Lung (tissue), 12 donors: Measurements from ENCODE around the gene PSMD13. TPM values are rescaled to one million over a fixed set of nuclear protein-coding genes. Genes with fewer than 3 reads are reported as not detected.
"Not testable (repeated sequence)": the region's sequence is repeated elsewhere in the genome, so short reads cannot be mapped to it uniquely, and the experiment has no call there.

ENCODE experiments used
- ATAC-seq: fragments of 200-7000 bp; cut with Tn5 transposase; one replicate; pipeline ENCODE4 v1.9.1; 2020; ENCODE audit warnings: moderate number of reproducible peaks; ENCODE audit not compliant: insufficient read depth, low FRiP score
- DNase-seq, 3 donors: peaks; one replicate each; pipeline ENCODE4 v3.0.0-alpha.2; 2013 to 2017
- H3K27ac ChIP-seq, 2 donors: one replicate each; pipeline ENCODE4 v1.5.1; 2013; ENCODE audit warnings: mild to moderate bottlenecking in 2 of 2, moderate library complexity in 2 of 2, control low read depth in 1 of 2, inconsistent platforms in 1 of 2, low read depth in 1 of 2, low read length in 1 of 2
- H3K27me3 ChIP-seq, 3 donors: one replicate each; pipeline ENCODE4 v1.5.1; 2013; ENCODE audit warnings: low read length in 2 of 3; ENCODE audit not compliant: control insufficient read depth in 3 of 3, insufficient read depth in 3 of 3
- H3K36me3 ChIP-seq, 4 donors: one replicate each; pipeline ENCODE4 v1.5.1; 2013; ENCODE audit warnings: low read length in 4 of 4, mild to moderate bottlenecking in 1 of 4, moderate library complexity in 1 of 4; ENCODE audit not compliant: control insufficient read depth in 4 of 4, insufficient read depth in 4 of 4
- H3K4me1 ChIP-seq, 5 donors: one replicate each; pipeline ENCODE4 v1.5.1; 2013; ENCODE audit warnings: low read length in 5 of 5, mild to moderate bottlenecking in 2 of 5, moderate library complexity in 1 of 5; ENCODE audit not compliant: control insufficient read depth in 5 of 5, insufficient read depth in 5 of 5
- H3K4me3 ChIP-seq: one replicate; pipeline ENCODE4 v1.5.1; 2013; ENCODE audit warnings: mild to moderate bottlenecking, control low read depth, moderate library complexity
- H3K9ac ChIP-seq, 2 donors: one replicate each; pipeline ENCODE4 v1.5.1; 2013; ENCODE audit warnings: low read length in 2 of 2, control low read depth in 1 of 2; ENCODE audit not compliant: insufficient read depth in 1 of 2
- H3K9me3 ChIP-seq, 4 donors: one replicate each; pipeline ENCODE4 v1.5.1; 2013; ENCODE audit warnings: low read length in 3 of 4, mild to moderate bottlenecking in 1 of 4, moderate library complexity in 1 of 4; ENCODE audit not compliant: control insufficient read depth in 4 of 4, insufficient read depth in 3 of 4
- CTCF ChIP-seq: IDR thresholded peaks from 2 replicates; pipeline ENCODE4 v1.5.1; 2012; ENCODE audit warnings: mild to moderate bottlenecking; ENCODE audit errors: control extremely low read depth, extremely low read depth
- WGBS, 2 donors: extraction: QIAGEN DNeasy Blood & Tissue Kit; methylation state at CpG; one replicate each; pipeline ENCODE4 v1.1.7; 2013; 5-methylcytosine and 5-hydroxymethylcytosine counted together
- polyA plus RNA-seq, 2 donors: library from polyadenylated mRNA; stranded (reverse); fragments of 200-250 nt; gene quantifications; one replicate each; pipeline ENCODE4 v1.2.1, GENCODE V29; 2013
- total RNA-seq, 2 donors: library from RNA; depleted of rRNA in 1 of 2; stranded (reverse); fragments of >200 nt in 1 of 2; gene quantifications; one replicate each; pipeline ENCODE4 v1.2.1, GENCODE V29; 2014 to 2021
- donor health status: control.
- donor health status: control.
- donor health status: Bipolar disorder and iron deficiency.
- donor health status: healthy.
- donor health status: DM: yes; HTN: yes; CAD: no.

Gene PSMD13
- total and polyA plus RNA-seq, 4 donors, result 75.2 to 184 (median 145) TPM

- H3K9ac ChIP-seq, H3K9me3 ChIP-seq, H3K4me1 ChIP-seq, H3K4me3 ChIP-seq, H3K36me3 ChIP-seq, H3K27me3 ChIP-seq, ATAC-seq, DNase-seq, H3K27ac ChIP-seq: not testable (repeated sequence)
- 75 to 84% methylated on average over 5 to 6 of the region's 11 CpGs for WGBS, 2 donors
Measured at GRCh38 chr11:192674-193128, 44.1 kb upstream of the PSMD13 start, which contains the start of gene SCGB1C1. Gene SCGB1C1, plus strand, starts transcription at chr11:193078. Its CDS starts 22 bp downstream, at chr11:193100.

- not testable (repeated sequence) for H3K4me1 ChIP-seq, H3K4me3 ChIP-seq, DNase-seq, H3K9me3 ChIP-seq, H3K9ac ChIP-seq, H3K27me3 ChIP-seq, H3K36me3 ChIP-seq, H3K27ac ChIP-seq, ATAC-seq
- WGBS, 2 donors, result 71 to 86% methylated on average over 4 to 5 of the region's 5 CpGs
Measured at GRCh38 chr11:193481-193880, 43.3 kb upstream of the PSMD13 start.

- Histone ChIP-seq H3K4me3 (no peak overlapping the region), H3K36me3 (peaks cover 0 to 6% (median 2%) of the 10 kb centered on the region in 4 donors), H3K9ac (no peak overlapping the region), H3K27ac (no peak overlapping the region), H3K4me1 (no peaks in the 10 kb centered on the region), H3K9me3 (no peaks in the 10 kb centered on the region), H3K27me3 (no peaks in the 10 kb centered on the region)
- WGBS, 2 donors, result 87 to 88% methylated on average over 23 of the region's 23 CpGs
- no peak for DNase-seq
- no peak for TF ChIP-seq CTCF
- no peak for ATAC-seq
Measured at GRCh38 chr11:196786-197731, 39.7 kb upstream of the PSMD13 start.

- no peak overlapping the region for H3K9ac ChIP-seq
- H3K27ac ChIP-seq, result no peak overlapping the region
- peaks cover 0 to 6% (median 2%) of the 10 kb centered on the region in 4 donors for H3K36me3 ChIP-seq
- no peak for TF ChIP-seq CTCF
- H3K27me3 ChIP-seq, result no peaks in the 10 kb centered on the region
- H3K4me1 ChIP-seq, result no peaks in the 10 kb centered on the region
- H3K4me3 ChIP-seq, result no peak overlapping the region
- ATAC-seq (no peak), DNase-seq (no peak)
- H3K9me3 ChIP-seq, result no peaks in the 10 kb centered on the region
- 87 to 90% methylated on average over 9 of the region's 9 CpGs for WGBS, 2 donors
Measured at GRCh38 chr11:197741-198235, 39.0 kb upstream of the PSMD13 start.
